Stomach (tissue), 4 donors: ENCODE measurements around the gene ATG4D.

Experiments used
- EP300 ChIP-seq: sonication (generic); formaldehyde crosslinking; IDR thresholded peaks from one replicate; pipeline ENCODE4 v1.6.1; 2017; ENCODE audit warnings: antibody characterized with exemption
- POLR2A ChIP-seq, 4 donors: fragments of 450-650 bp; IDR thresholded peaks; one replicate each; pipeline ENCODE4 v1.6.1; 2016; ENCODE audit warnings: antibody characterized with exemption in 4 of 4, control low read depth in 2 of 4, mild to moderate bottlenecking in 1 of 4, moderate library complexity in 1 of 4
- POLR2AphosphoS5 ChIP-seq, 3 donors: sonication (generic); formaldehyde crosslinking; IDR thresholded peaks; one replicate each; pipeline ENCODE4 v1.6.1; 2016; ENCODE audit warnings: antibody characterized with exemption in 3 of 3
- TF ChIP-seq, protein P1 (sequence below), 7 experiments: fragments of 450-650 bp in 4 of 7; fragments of 200-600 bp in 3 of 7; sonication (generic) in 3 of 7; IDR thresholded peaks; one replicate each; pipeline ENCODE4 v1.5.1; 2016 to 2019; ENCODE audit warnings: antibody characterized with exemption in 7 of 7, control low read depth in 2 of 7, mild to moderate bottlenecking in 1 of 7

DNA sequence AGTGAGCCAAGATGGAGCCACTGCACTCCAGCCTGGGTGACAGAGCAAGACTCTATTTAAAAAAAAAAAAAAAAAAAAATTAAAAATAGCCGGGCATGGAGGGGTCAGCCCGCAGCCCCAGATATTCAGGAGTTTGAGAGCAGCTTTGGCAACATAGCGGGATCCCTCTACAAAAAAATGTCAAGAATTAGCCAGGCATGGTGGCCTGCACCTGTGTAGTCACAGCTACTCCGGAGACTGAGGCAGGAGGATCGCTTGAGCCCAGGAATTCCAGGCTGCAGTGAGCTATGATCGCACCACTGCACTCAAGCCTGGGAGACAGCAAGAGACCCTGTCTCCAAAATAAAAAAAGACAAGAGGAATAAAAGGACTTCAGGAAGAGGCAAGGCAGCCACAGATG, 42.7 kb downstream of the ATG4D start:
- TF ChIP-seq, protein P1, sequence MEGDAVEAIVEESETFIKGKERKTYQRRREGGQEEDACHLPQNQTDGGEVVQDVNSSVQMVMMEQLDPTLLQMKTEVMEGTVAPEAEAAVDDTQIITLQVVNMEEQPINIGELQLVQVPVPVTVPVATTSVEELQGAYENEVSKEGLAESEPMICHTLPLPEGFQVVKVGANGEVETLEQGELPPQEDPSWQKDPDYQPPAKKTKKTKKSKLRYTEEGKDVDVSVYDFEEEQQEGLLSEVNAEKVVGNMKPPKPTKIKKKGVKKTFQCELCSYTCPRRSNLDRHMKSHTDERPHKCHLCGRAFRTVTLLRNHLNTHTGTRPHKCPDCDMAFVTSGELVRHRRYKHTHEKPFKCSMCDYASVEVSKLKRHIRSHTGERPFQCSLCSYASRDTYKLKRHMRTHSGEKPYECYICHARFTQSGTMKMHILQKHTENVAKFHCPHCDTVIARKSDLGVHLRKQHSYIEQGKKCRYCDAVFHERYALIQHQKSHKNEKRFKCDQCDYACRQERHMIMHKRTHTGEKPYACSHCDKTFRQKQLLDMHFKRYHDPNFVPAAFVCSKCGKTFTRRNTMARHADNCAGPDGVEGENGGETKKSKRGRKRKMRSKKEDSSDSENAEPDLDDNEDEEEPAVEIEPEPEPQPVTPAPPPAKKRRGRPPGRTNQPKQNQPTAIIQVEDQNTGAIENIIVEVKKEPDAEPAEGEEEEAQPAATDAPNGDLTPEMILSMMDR (IDR thresholded peaks at IDR 0.05) = no peak
- TF ChIP-seq POLR2AphosphoS5 (IDR thresholded peaks at IDR 0.05) (no peak), POLR2A (IDR thresholded peaks at IDR 0.05) (no peak), EP300 (no peak)
